ENCODE measurements around the gene RNF208. TPM values are rescaled to one million over a fixed set of nuclear protein-coding genes. Genes with fewer than 3 reads are reported as not detected.
A peak's percentile ranks its signal among the peaks of the same experiment; 100 is the strongest.

The RNF208 gene
- polyA plus RNA-seq, 1 donor from 2014 or later, result 1.5 TPM

GRCh38 chr9:137188086-137188489 is 34.0 kb downstream of the RNF208 start:
- Histone ChIP-seq H3F3A (ENCODE audit: insufficient read depth, low read length, poor library complexity, severe bottlenecking) (no peaks in the 10 kb centered on the region), H3K27ac (ENCODE audit: low read length) (peak overlapping the region; percentile 76), H3K36me3 (ENCODE audit: insufficient read depth, low read length) (no peaks in the 10 kb centered on the region), H2AFZ (ENCODE audit: low read depth, low read length) (peak overlapping the region; percentile 69), H3K9ac (ENCODE audit: low read length) (peak overlapping the region; percentile 85), H3K9me2 (ENCODE audit: insufficient read depth, low read length) (no peaks in the 10 kb centered on the region), H3K27me3 (ENCODE audit: insufficient read depth, low read depth, low read length) (no peaks in the 10 kb centered on the region), H3K79me2 (replicated peaks; ENCODE audit: insufficient read depth, low read length) (peaks cover 14% of the 10 kb centered on the region), H4K20me1 (ENCODE audit: insufficient read depth) (no peaks in the 10 kb centered on the region), H3K4me3 (ENCODE audit: low read length) (peak overlapping the region; percentile 98), H3K9me3 (ENCODE audit: low read length) (no peaks in the 10 kb centered on the region), H3K4me2 (ENCODE audit: low read length) (peak overlapping the region; percentile 95)
- TF ChIP-seq REST (IDR thresholded peaks at IDR 0.05; ENCODE audit: borderline replicate concordance) (no peak), TAF1 (IDR thresholded peaks at IDR 0.05; ENCODE audit: low read depth) (no peak), MXI1 (conservative IDR thresholded peaks at IDR 0.05; ENCODE audit: poor library complexity, severe bottlenecking) (no peak), SMC3 (conservative IDR thresholded peaks at IDR 0.05; ENCODE audit: poor library complexity) (no peak), EZH2 (IDR thresholded peaks at IDR 0.05; ENCODE audit: borderline replicate concordance, insufficient read depth, low read length, poor library complexity, severe bottlenecking) (no peak), CTCF (IDR thresholded peaks at IDR 0.05; ENCODE audit: poor library complexity, severe bottlenecking) (no peak), RAD21 (conservative IDR thresholded peaks at IDR 0.05) (no peak), POLR2AphosphoS5 (IDR thresholded peaks at IDR 0.05) (no peak)

GRCh38 chr9:137187386-137187785 is 34.7 kb downstream of the RNF208 start:
- no peaks in the 10 kb centered on the region for H3K36me3 ChIP-seq (ENCODE audit: insufficient read depth, low read length)
- peak overlapping the region; percentile 98 for H3K4me3 ChIP-seq (ENCODE audit: low read length)
- H3K27me3 ChIP-seq (ENCODE audit: insufficient read depth, low read depth, low read length), result no peaks in the 10 kb centered on the region
- peak overlapping the region; percentile 95 for H3K4me2 ChIP-seq (ENCODE audit: low read length)
- H2AFZ ChIP-seq (ENCODE audit: low read depth, low read length), result no peak overlapping the region
- H3K79me2 ChIP-seq (replicated peaks; ENCODE audit: insufficient read depth, low read length), result peaks cover 14% of the 10 kb centered on the region
- H4K20me1 ChIP-seq (ENCODE audit: insufficient read depth), result no peaks in the 10 kb centered on the region
- no peaks in the 10 kb centered on the region for H3F3A ChIP-seq (ENCODE audit: insufficient read depth, low read length, poor library complexity, severe bottlenecking)
- no peak for TF ChIP-seq SMC3 (conservative IDR thresholded peaks at IDR 0.05; ENCODE audit: poor library complexity)
- no peak for TF ChIP-seq REST (IDR thresholded peaks at IDR 0.05; ENCODE audit: borderline replicate concordance)
- no peak for TF ChIP-seq EZH2 (IDR thresholded peaks at IDR 0.05; ENCODE audit: borderline replicate concordance, insufficient read depth, low read length, poor library complexity, severe bottlenecking)
- no peak for TF ChIP-seq TAF1 (IDR thresholded peaks at IDR 0.05; ENCODE audit: low read depth)
- TF ChIP-seq CTCF (IDR thresholded peaks at IDR 0.05; ENCODE audit: poor library complexity, severe bottlenecking), result no peak
- TF ChIP-seq POLR2AphosphoS5 (IDR thresholded peaks at IDR 0.05), result no peak
- no peak for TF ChIP-seq EP300 (conservative IDR thresholded peaks at IDR 0.05; ENCODE audit: poor library complexity, severe bottlenecking)
- no peak for TF ChIP-seq MXI1 (conservative IDR thresholded peaks at IDR 0.05; ENCODE audit: poor library complexity, severe bottlenecking)
- TF ChIP-seq RAD21 (conservative IDR thresholded peaks at IDR 0.05), result no peak
- H3K9me2 ChIP-seq (ENCODE audit: insufficient read depth, low read length), result no peaks in the 10 kb centered on the region
- peak overlapping the region; percentile 85 for H3K9ac ChIP-seq (ENCODE audit: low read length)
- no peaks in the 10 kb centered on the region for H3K9me3 ChIP-seq (ENCODE audit: low read length)
- H3K27ac ChIP-seq (ENCODE audit: low read length), result no peak overlapping the region
